HepG2 (cell line): ENCODE measurements around the gene PLD4. TPM values are rescaled to one million over a fixed set of nuclear protein-coding genes. Genes with fewer than 3 reads are reported as not detected.

Experiments used
- ATAC-seq: fragments of 200-7000 bp; cut with Tn5 transposase; 3 replicates; pipeline ENCODE4 v1.9.1; 2020; ENCODE audit warnings: mild to moderate bottlenecking, moderate library complexity
- BruUV-seq: library from RNA; stranded (reverse); fragments of 400-500 nt; replicated peaks from 2 replicates; lab custom pipeline; 2021; lab: Mats Ljungman, UMichigan
- CTCF ChIA-PET: fragments of 300-600 bp; formaldehyde crosslinking; extraction: SDS; loops from one replicate; lab custom pipeline; 2021; ENCODE audit warnings: low total read pairs, inconsistent platforms, low intra/inter-chr PET ratio; lab: Yijun Ruan, JAX
- POLR2A ChIA-PET: fragments of 350-600 bp; sonication (Branson Sonifier 250); formaldehyde crosslinking; loops from one replicate; lab custom pipeline; 2020; ENCODE audit warnings: antibody characterized with exemption, inconsistent platforms; lab: Yijun Ruan, JAX
- DNase-seq: peaks from one replicate; pipeline ENCODE4 v3.0.0-alpha.2; 2015; ENCODE audit warnings: low spot score
- FAIRE-seq: peaks from 3 replicates; lab custom pipeline; 2011; peaks lifted over from hg19 to GRCh38; lab: Jason Lieb, UNC
- H2AFZ ChIP-seq: one replicate; pipeline ENCODE4 v1.6.1; 2011; ENCODE audit warnings: low read length, inconsistent platforms
- H3K27ac ChIP-seq: fragments of 300-600 bp; 3 replicates; pipeline ENCODE4 v1.8.0; 2011; ENCODE audit warnings: mixed run types, mild to moderate bottlenecking, mixed read lengths, low read length, inconsistent platforms; ENCODE audit not compliant: insufficient read depth; ENCODE audit errors: extremely low read length
- H3K27me3 ChIP-seq, 2 experiments: fragments of 200-600 bp in 1 of 2; 2 replicates in 1 of 2; 3 replicates in 1 of 2; pipeline versions ENCODE4 v1.6.0 to v1.8.0; 2011; ENCODE audit warnings: low read length in 2 of 2, mild to moderate bottlenecking in 2 of 2, moderate library complexity in 2 of 2, inconsistent platforms in 1 of 2; ENCODE audit not compliant: insufficient read depth in 2 of 2, control insufficient read depth in 1 of 2
- H3K36me3 ChIP-seq, 2 experiments: fragments of 200-600 bp in 1 of 2; replicated peaks in 1 of 2; 2 replicates in 1 of 2; 3 replicates in 1 of 2; pipeline versions ENCODE4 v1.5.1 to v1.8.0; 2011; ENCODE audit warnings: low read length in 2 of 2, inconsistent platforms in 1 of 2; ENCODE audit not compliant: insufficient read depth in 2 of 2, control insufficient read depth in 1 of 2
- H3K4me1 ChIP-seq: 2 replicates; pipeline ENCODE4 v1.5.1; 2012; ENCODE audit warnings: low read length, inconsistent platforms; ENCODE audit not compliant: insufficient read depth
- H3K4me2 ChIP-seq: 2 replicates; pipeline ENCODE4 v1.6.0; 2011; ENCODE audit warnings: low read depth, low read length, inconsistent platforms
- H3K4me3 ChIP-seq, 3 experiments: fragments of 200-600 bp in 1 of 3; sonication (generic), shearing (Covaris generic) in 1 of 3; replicated peaks in 1 of 3; 2 replicates each; pipeline ENCODE4 v1.5.1; 2011 to 2016; ENCODE audit warnings: low read length in 3 of 3, inconsistent platforms in 2 of 3, low read depth in 2 of 3, mild to moderate bottlenecking in 2 of 3, control low read depth in 1 of 3, mixed read lengths in 1 of 3; ENCODE audit not compliant: insufficient read depth in 1 of 3
- H3K79me2 ChIP-seq: one replicate; pipeline ENCODE4 v1.6.1; 2011; ENCODE audit warnings: low read length, inconsistent platforms; ENCODE audit not compliant: insufficient read depth
- H3K9ac ChIP-seq: 2 replicates; pipeline ENCODE4 v1.6.0; 2011; ENCODE audit warnings: mild to moderate bottlenecking, low read depth, low read length, inconsistent platforms; ENCODE audit not compliant: insufficient read depth
- H3K9me3 ChIP-seq: 2 replicates; pipeline ENCODE4 v1.5.1; 2012; ENCODE audit warnings: mild to moderate bottlenecking, low read length
- H4K20me1 ChIP-seq: 2 replicates; pipeline ENCODE4 v1.6.0; 2011; ENCODE audit warnings: inconsistent platforms, mild to moderate bottlenecking, low read length, moderate library complexity; ENCODE audit not compliant: insufficient read depth
- CSRNP2 ChIP-seq: sonication (generic); formaldehyde crosslinking; conservative IDR thresholded peaks from 2 replicates; pipeline ENCODE4 v1.8.0; 2022; ENCODE audit warnings: low read depth, missing genetic modification reagents
- POGK ChIP-seq: sonication (generic); formaldehyde crosslinking; conservative IDR thresholded peaks from 2 replicates; pipeline ENCODE4 v1.8.0; 2022; ENCODE audit warnings: mild to moderate bottlenecking, moderate library complexity, missing genetic modification reagents
- RBAK ChIP-seq: sonication (generic); formaldehyde crosslinking; IDR thresholded peaks from 2 replicates; pipeline ENCODE4 v1.5.1; 2020; ENCODE audit warnings: mild to moderate bottlenecking, missing genetic modification reagents
- TRAFD1 ChIP-seq: sonication (generic); formaldehyde crosslinking; IDR thresholded peaks from 2 replicates; pipeline ENCODE4 v1.5.1; 2020; ENCODE audit warnings: missing genetic modification reagents, mild to moderate bottlenecking, borderline replicate concordance
- ZNF644 ChIP-seq: IDR thresholded peaks from 2 replicates; pipeline ENCODE4 v1.6.1; 2016; ENCODE audit warnings: low read depth
- ZSCAN30 ChIP-seq: sonication (generic); formaldehyde crosslinking; IDR thresholded peaks from 2 replicates; pipeline ENCODE4 v1.5.0; 2020; ENCODE audit warnings: mild to moderate bottlenecking, missing genetic modification reagents
- WGBS: methylation state at CpG from one replicate; pipeline ENCODE4 v1.1.6; 2017; ENCODE audit warnings: low lambda C conversion rate; 5-methylcytosine and 5-hydroxymethylcytosine counted together
- in situ Hi-C: cut with HindIII; loops from 2 replicates; pipeline ENCODE4 v1.10.0; 2017; ENCODE audit warnings: low pct_unique_long_range_greater_than_20kb; ENCODE audit not compliant: extremely low pct_ligation_motif_present
- intact Hi-C: fragments of 100-400 bp; cut with micrococcal nuclease; formaldehyde crosslinking; loops from one replicate; pipeline ENCODE4 v1.10.0; 2022; ENCODE audit not compliant: unreplicated experiment
- polyA plus RNA-seq, 8 experiments: library from polyadenylated mRNA; depleted of rRNA in 3 of 8; stranded (reverse) in 7 of 8; unstranded in 1 of 8; fragments of >200 nt; fragmentation: Illumina TruSeq in 4 of 8; extraction: Trizol in 4 of 8; gene quantifications; 2 replicates each; pipeline versions ENCODE4 v1.2.1 to v1.2.3, GENCODE V29; 2011 to 2016; ENCODE audit warnings: low read depth in 4 of 8, missing spikeins in 1 of 8, mixed read lengths in 1 of 8; ENCODE audit not compliant: insufficient read depth in 1 of 8
- total RNA-seq, 5 experiments: library from RNA; depleted of rRNA; stranded (reverse); fragments of >200 nt; fragmentation: Illumina TruSeq; extraction: Trizol; gene quantifications; 2 replicates each; pipeline ENCODE4 v1.2.3, GENCODE V29; 2016; ENCODE audit warnings: low read depth in 1 of 5
- TF ChIP-seq, protein P1 (sequence below): sonication (generic); formaldehyde crosslinking; IDR thresholded peaks from 2 replicates; pipeline ENCODE4 v1.5.0; 2020; ENCODE audit warnings: mild to moderate bottlenecking, missing genetic modification reagents, borderline replicate concordance
- TF ChIP-seq, protein P2 (sequence below): sonication (generic); formaldehyde crosslinking; IDR thresholded peaks from 2 replicates; pipeline ENCODE4 v1.5.1; 2020; ENCODE audit warnings: mild to moderate bottlenecking, missing genetic modification reagents, borderline replicate concordance

PLD4 gene
- total and polyA plus RNA-seq, 2 of the 13 experiments (the other 11 are each of a cell fraction or from before 2014, with no cell fraction given): not detected

- ATAC-seq (no peak), FAIRE-seq (no peak), DNase-seq (no peak)
- Histone ChIP-seq H4K20me1 (no peaks in the 10 kb centered on the region), H3K36me3 (no peaks in the 10 kb centered on the region), H2AFZ (no peak overlapping the region), H3K4me3 (no peak overlapping the region), H3K9me3 (no peaks in the 10 kb centered on the region), H3K79me2 (no peaks in the 10 kb centered on the region), H3K9ac (no peak overlapping the region), H3K27ac (no peak overlapping the region), H3K4me1 (peaks cover 24% of the 10 kb centered on the region; the same call in 1 of the 2 replicates), H3K27me3 (peaks cover 16 to 98% of the 10 kb centered on the region in 2 experiments), H3K4me2 (no peak overlapping the region)
- 80% methylated on average over 1 of the region's 19 CpGs for WGBS
- ChIA-PET CTCF (no interaction called here), POLR2A (no interaction called here)
- intact Hi-C loops: no loop called here
- in situ Hi-C loops: loop anchor here (5.0 kb wide), 1 partner anchor 77 kb away; no protein-coding TSS in a partner anchor
- BruUV-seq: no TSS peak
- TF ChIP-seq, protein P1, sequence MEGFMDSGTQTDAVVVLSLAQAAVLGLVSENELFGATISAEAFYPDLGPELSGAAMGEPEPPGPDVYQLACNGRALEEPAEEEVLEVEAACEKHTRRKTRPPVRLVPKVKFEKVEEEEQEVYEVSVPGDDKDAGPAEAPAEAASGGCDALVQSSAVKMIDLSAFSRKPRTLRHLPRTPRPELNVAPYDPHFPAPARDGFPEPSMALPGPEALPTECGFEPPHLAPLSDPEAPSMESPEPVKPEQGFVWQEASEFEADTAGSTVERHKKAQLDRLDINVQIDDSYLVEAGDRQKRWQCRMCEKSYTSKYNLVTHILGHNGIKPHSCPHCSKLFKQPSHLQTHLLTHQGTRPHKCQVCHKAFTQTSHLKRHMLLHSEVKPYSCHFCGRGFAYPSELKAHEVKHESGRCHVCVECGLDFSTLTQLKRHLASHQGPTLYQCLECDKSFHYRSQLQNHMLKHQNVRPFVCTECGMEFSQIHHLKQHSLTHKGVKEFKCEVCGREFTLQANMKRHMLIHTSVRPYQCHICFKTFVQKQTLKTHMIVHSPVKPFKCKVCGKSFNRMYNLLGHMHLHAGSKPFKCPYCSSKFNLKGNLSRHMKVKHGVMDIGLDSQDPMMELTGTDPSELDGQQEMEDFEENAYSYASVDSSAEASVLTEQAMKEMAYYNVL (CRISPR knock-in tag): no peak
- TF ChIP-seq POGK (CRISPR knock-in tag) (no peak), TRAFD1 (CRISPR knock-in tag) (no peak), RBAK (CRISPR knock-in tag) (no peak), CSRNP2 (no peak), ZSCAN30 (CRISPR knock-in tag) (no peak), ZNF644 (no peak)
- TF ChIP-seq, protein P2, sequence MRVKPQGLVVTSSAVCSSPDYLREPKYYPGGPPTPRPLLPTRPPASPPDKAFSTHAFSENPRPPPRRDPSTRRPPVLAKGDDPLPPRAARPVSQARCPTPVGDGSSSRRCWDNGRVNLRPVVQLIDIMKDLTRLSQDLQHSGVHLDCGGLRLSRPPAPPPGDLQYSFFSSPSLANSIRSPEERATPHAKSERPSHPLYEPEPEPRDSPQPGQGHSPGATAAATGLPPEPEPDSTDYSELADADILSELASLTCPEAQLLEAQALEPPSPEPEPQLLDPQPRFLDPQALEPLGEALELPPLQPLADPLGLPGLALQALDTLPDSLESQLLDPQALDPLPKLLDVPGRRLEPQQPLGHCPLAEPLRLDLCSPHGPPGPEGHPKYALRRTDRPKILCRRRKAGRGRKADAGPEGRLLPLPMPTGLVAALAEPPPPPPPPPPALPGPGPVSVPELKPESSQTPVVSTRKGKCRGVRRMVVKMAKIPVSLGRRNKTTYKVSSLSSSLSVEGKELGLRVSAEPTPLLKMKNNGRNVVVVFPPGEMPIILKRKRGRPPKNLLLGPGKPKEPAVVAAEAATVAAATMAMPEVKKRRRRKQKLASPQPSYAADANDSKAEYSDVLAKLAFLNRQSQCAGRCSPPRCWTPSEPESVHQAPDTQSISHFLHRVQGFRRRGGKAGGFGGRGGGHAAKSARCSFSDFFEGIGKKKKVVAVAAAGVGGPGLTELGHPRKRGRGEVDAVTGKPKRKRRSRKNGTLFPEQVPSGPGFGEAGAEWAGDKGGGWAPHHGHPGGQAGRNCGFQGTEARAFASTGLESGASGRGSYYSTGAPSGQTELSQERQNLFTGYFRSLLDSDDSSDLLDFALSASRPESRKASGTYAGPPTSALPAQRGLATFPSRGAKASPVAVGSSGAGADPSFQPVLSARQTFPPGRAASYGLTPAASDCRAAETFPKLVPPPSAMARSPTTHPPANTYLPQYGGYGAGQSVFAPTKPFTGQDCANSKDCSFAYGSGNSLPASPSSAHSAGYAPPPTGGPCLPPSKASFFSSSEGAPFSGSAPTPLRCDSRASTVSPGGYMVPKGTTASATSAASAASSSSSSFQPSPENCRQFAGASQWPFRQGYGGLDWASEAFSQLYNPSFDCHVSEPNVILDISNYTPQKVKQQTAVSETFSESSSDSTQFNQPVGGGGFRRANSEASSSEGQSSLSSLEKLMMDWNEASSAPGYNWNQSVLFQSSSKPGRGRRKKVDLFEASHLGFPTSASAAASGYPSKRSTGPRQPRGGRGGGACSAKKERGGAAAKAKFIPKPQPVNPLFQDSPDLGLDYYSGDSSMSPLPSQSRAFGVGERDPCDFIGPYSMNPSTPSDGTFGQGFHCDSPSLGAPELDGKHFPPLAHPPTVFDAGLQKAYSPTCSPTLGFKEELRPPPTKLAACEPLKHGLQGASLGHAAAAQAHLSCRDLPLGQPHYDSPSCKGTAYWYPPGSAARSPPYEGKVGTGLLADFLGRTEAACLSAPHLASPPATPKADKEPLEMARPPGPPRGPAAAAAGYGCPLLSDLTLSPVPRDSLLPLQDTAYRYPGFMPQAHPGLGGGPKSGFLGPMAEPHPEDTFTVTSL (CRISPR knock-in tag): no peak
Measured at GRCh38 chr14:104970231-104971068, 45.8 kb downstream of the PLD4 start.
